Measurements from ENCODE around the gene TEX38.

- TF ChIP-seq, protein P1, sequence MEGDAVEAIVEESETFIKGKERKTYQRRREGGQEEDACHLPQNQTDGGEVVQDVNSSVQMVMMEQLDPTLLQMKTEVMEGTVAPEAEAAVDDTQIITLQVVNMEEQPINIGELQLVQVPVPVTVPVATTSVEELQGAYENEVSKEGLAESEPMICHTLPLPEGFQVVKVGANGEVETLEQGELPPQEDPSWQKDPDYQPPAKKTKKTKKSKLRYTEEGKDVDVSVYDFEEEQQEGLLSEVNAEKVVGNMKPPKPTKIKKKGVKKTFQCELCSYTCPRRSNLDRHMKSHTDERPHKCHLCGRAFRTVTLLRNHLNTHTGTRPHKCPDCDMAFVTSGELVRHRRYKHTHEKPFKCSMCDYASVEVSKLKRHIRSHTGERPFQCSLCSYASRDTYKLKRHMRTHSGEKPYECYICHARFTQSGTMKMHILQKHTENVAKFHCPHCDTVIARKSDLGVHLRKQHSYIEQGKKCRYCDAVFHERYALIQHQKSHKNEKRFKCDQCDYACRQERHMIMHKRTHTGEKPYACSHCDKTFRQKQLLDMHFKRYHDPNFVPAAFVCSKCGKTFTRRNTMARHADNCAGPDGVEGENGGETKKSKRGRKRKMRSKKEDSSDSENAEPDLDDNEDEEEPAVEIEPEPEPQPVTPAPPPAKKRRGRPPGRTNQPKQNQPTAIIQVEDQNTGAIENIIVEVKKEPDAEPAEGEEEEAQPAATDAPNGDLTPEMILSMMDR (IDR thresholded peaks at IDR 0.05 in 2 of 3, conservative IDR thresholded peaks at IDR 0.05 in 1 of 3; ENCODE audit: borderline replicate concordance in 1 of 3, insufficient read depth in 1 of 3, low read depth in 2 of 3, low read length in 2 of 3), result no peak
- no peak for TF ChIP-seq CEBPB (IDR thresholded peaks at IDR 0.05; ENCODE audit: low read depth)
Observed at GRCh38 chr1:46646844-46647243, 24.8 kb upstream of the TEX38 start.
